Gastroesophageal sphincter (tissue), 4 donors: Measurements from ENCODE around the gene THADA. TPM values are rescaled to one million over a fixed set of nuclear protein-coding genes. Genes with fewer than 3 reads are reported as not detected.

Source experiments
- ATAC-seq: fragments of 150-250 bp; one replicate; pipeline ENCODE4 v1.9.1; 2016; ENCODE audit warnings: mild to moderate bottlenecking, moderate library complexity
- H3K27ac ChIP-seq, 4 donors: fragments of 200-600 bp; sonication (generic) in 3 of 4; 1 replicate in 3 of 4; 2 replicates in 1 of 4; pipeline ENCODE4 v1.5.1; 2016 to 2019
- H3K27me3 ChIP-seq: fragments of 200-600 bp; sonication (generic); one replicate; pipeline ENCODE4 v1.5.1; 2019
- H3K36me3 ChIP-seq, 2 donors: fragments of 200-600 bp; sonication (generic); one replicate each; pipeline ENCODE4 v1.5.1; 2019; ENCODE audit warnings: control low read depth in 1 of 2
- H3K4me1 ChIP-seq, 3 donors: fragments of 200-600 bp; sonication (generic); 1 replicate in 2 of 3; 2 replicates in 1 of 3; pipeline ENCODE4 v1.5.1; 2016 to 2019; ENCODE audit warnings: control low read depth in 2 of 3
- H3K4me3 ChIP-seq, 2 donors: fragments of 200-600 bp; sonication (generic); one replicate each; pipeline ENCODE4 v1.5.1; 2019; ENCODE audit warnings: mild to moderate bottlenecking in 1 of 2, moderate library complexity in 1 of 2
- H3K9me3 ChIP-seq, 3 donors: fragments of 200-600 bp; sonication (generic); one replicate each; pipeline ENCODE4 v1.5.1; 2017 to 2019; ENCODE audit warnings: control low read depth in 2 of 3
- EP300 ChIP-seq: sonication (generic); formaldehyde crosslinking; IDR thresholded peaks from one replicate; pipeline ENCODE4 v1.6.1; 2017; ENCODE audit warnings: antibody characterized with exemption, mild to moderate bottlenecking
- POLR2A ChIP-seq, 2 donors: fragments of 450-650 bp; IDR thresholded peaks; one replicate each; pipeline ENCODE4 v1.6.1; 2017; ENCODE audit warnings: antibody characterized with exemption in 2 of 2, mild to moderate bottlenecking in 2 of 2, moderate library complexity in 1 of 2
- POLR2AphosphoS5 ChIP-seq: sonication (generic); formaldehyde crosslinking; IDR thresholded peaks from one replicate; pipeline ENCODE4 v1.6.1; 2017; ENCODE audit warnings: antibody characterized with exemption
- WGBS, 2 donors: methylation state at CpG; one replicate each; pipeline ENCODE4 v1.1.5; 2018; ENCODE audit warnings: low coverage in 1 of 2; 5-methylcytosine and 5-hydroxymethylcytosine counted together
- total RNA-seq, 4 donors: library from RNA; depleted of rRNA; stranded (reverse); fragments of >200 nt; gene quantifications; one replicate each; pipeline ENCODE4 v1.1.0, GENCODE V29; 2016
- TF ChIP-seq, protein P1 (sequence below), 4 experiments: fragments of 200-600 bp in 2 of 4; fragments of 450-650 bp in 2 of 4; sonication (generic) in 1 of 4; IDR thresholded peaks; one replicate each; pipeline ENCODE4 v1.5.1; 2017 to 2019; ENCODE audit warnings: antibody characterized with exemption in 4 of 4, mild to moderate bottlenecking in 2 of 4, moderate library complexity in 2 of 4

The THADA gene
- total RNA-seq, 4 donors from 2014 or later, result 19.7 to 34.4 (median 22.3) TPM

DNA sequence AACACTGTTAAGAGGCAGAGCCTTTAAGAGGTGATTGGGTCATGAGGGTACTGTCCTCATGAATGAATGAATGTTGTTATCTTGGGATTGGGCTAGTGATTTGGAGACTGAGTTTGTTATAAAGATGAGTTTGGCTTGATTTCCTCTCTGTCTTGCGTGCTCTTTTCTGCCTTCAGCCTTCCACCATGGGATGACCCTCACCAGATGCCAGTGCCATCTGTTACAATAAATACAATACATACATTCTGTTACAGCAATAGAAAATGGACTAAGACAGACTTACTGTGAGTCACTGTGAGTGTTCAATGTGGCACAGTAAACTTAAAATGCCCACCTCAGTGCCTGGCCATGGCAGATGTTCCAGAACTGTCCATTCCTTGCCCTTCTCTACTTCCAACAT, 274.4 kb downstream of the THADA start:
- no peak for TF ChIP-seq POLR2AphosphoS5
- TF ChIP-seq POLR2A (IDR thresholded peaks at IDR 0.05), result no peak
- no peak for TF ChIP-seq EP300
- TF ChIP-seq, protein P1, sequence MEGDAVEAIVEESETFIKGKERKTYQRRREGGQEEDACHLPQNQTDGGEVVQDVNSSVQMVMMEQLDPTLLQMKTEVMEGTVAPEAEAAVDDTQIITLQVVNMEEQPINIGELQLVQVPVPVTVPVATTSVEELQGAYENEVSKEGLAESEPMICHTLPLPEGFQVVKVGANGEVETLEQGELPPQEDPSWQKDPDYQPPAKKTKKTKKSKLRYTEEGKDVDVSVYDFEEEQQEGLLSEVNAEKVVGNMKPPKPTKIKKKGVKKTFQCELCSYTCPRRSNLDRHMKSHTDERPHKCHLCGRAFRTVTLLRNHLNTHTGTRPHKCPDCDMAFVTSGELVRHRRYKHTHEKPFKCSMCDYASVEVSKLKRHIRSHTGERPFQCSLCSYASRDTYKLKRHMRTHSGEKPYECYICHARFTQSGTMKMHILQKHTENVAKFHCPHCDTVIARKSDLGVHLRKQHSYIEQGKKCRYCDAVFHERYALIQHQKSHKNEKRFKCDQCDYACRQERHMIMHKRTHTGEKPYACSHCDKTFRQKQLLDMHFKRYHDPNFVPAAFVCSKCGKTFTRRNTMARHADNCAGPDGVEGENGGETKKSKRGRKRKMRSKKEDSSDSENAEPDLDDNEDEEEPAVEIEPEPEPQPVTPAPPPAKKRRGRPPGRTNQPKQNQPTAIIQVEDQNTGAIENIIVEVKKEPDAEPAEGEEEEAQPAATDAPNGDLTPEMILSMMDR (IDR thresholded peaks at IDR 0.05), result no peak
- Histone ChIP-seq H3K27ac (no peak overlapping the region), H3K9me3 (no peaks in the 10 kb centered on the region), H3K36me3 (peaks cover 0 to 4% of the 10 kb centered on the region in 2 donors), H3K27me3 (no peaks in the 10 kb centered on the region), H3K4me1 (peaks cover 0 to 46% (median 6%) of the 10 kb centered on the region in 3 donors), H3K4me3 (no peak overlapping the region)
- 100% methylated on average over 1 of the region's 1 CpG for WGBS, 2 donors
- ATAC-seq, result no peak

DNA sequence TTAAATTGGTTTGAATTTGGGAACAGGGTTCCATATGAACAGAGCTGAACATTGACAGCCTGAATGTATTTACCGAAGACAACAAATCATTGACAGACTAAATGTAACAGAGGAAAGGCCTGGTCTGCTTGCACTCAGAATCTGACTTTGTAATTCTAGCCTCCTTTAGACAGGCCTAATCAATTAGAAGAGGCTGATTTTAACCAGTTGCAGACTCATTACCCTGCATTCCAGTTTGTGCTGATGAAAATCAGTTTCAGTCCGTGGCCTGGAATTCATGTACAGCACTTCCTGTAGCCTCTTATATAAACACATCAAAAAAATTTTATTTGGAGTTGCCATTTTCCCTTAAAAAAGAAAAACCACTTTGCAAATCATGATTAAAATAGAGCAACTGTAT, 276.3 kb downstream of the THADA start:
- Histone ChIP-seq H3K27ac (no peak overlapping the region), H3K9me3 (no peaks in the 10 kb centered on the region), H3K36me3 (peaks cover 0 to 4% of the 10 kb centered on the region in 2 donors), H3K4me1 (peaks cover 0 to 36% (median under 1%) of the 10 kb centered on the region in 3 donors), H3K4me3 (no peak overlapping the region), H3K27me3 (no peaks in the 10 kb centered on the region)
- TF ChIP-seq EP300, result no peak
- TF ChIP-seq POLR2AphosphoS5, result no peak
- TF ChIP-seq POLR2A (IDR thresholded peaks at IDR 0.05), result no peak
- TF ChIP-seq, protein P1 (IDR thresholded peaks at IDR 0.05), result no peak
- no peak for ATAC-seq
- 47 to 65% methylated on average over 2 of the region's 2 CpGs for WGBS, 2 donors

- no peak for ATAC-seq
- Histone ChIP-seq H3K36me3 (peaks cover 0 to 4% of the 10 kb centered on the region in 2 donors), H3K27ac (no peak overlapping the region), H3K4me3 (no peak overlapping the region), H3K4me1 (peaks cover 0 to 36% (median 6%) of the 10 kb centered on the region in 3 donors), H3K27me3 (no peaks in the 10 kb centered on the region), H3K9me3 (no peaks in the 10 kb centered on the region)
- no peak for TF ChIP-seq POLR2A (IDR thresholded peaks at IDR 0.05)
- TF ChIP-seq POLR2AphosphoS5, result no peak
These were observed 277.0 kb downstream of the THADA start for GRCh38 chr2:43318791-43319190.

- H3K27me3 ChIP-seq, result no peaks in the 10 kb centered on the region
- no peak overlapping the region for H3K27ac ChIP-seq
- peaks cover 0 to 4% of the 10 kb centered on the region in 2 donors for H3K36me3 ChIP-seq
- 88% methylated on average over 3 of the region's 3 CpGs; no CpG with 5 or more reads in 1 of the 2 donors for WGBS, 2 donors
- H3K4me1 ChIP-seq, result peaks cover 7 to 39% (median 18%) of the 10 kb centered on the region in 3 donors
- TF ChIP-seq POLR2AphosphoS5 (no peak), EP300 (no peak), POLR2A (IDR thresholded peaks at IDR 0.05) (no peak)
- TF ChIP-seq, protein P1 (IDR thresholded peaks at IDR 0.05), result no peak
- ATAC-seq, result no peak
- H3K9me3 ChIP-seq, result no peaks in the 10 kb centered on the region
- no peak overlapping the region for H3K4me3 ChIP-seq
These were observed 278.2 kb downstream of the THADA start for GRCh38 chr2:43317680-43318079.

- no peak overlapping the region for H3K27ac ChIP-seq
- no peaks in the 10 kb centered on the region for H3K27me3 ChIP-seq
- 65 to 83% methylated on average over 1 of the region's 1 CpG for WGBS, 2 donors
- TF ChIP-seq, protein P1 (IDR thresholded peaks at IDR 0.05), result no peak
- no peak for TF ChIP-seq POLR2AphosphoS5
- TF ChIP-seq EP300, result no peak
- TF ChIP-seq POLR2A (IDR thresholded peaks at IDR 0.05), result no peak
- no peak overlapping the region for H3K4me3 ChIP-seq
- ATAC-seq, result no peak
- H3K4me1 ChIP-seq, result peaks cover 11 to 44% (median 22%) of the 10 kb centered on the region in 3 donors
- H3K36me3 ChIP-seq, result peaks cover 0 to 4% of the 10 kb centered on the region in 2 donors
- no peaks in the 10 kb centered on the region for H3K9me3 ChIP-seq
These were observed 278.6 kb downstream of the THADA start for GRCh38 chr2:43317194-43317593.
